HL-60 (cell line): ENCODE data around the gene CTCF.

Experiments used
- CTCF ChIP-seq: IDR thresholded peaks from one replicate; pipeline ENCODE4 v1.5.1; 2011; ENCODE audit warnings: low read length, control low read depth, inconsistent platforms; ENCODE audit not compliant: insufficient read depth
- POLR2AphosphoS5 ChIP-seq: IDR thresholded peaks from 2 replicates; pipeline ENCODE4 v1.6.1; 2012; ENCODE audit warnings: low read depth

GRCh38 chr16:67675999-67676398 lies 113.7 kb downstream of the CTCF start:
- no peak for TF ChIP-seq CTCF
- TF ChIP-seq POLR2AphosphoS5 = no peak
